EH (cell line): ENCODE results near the gene ARHGEF4.

Experiments
- DNase-seq: peaks from one replicate; pipeline ENCODE4 v3.0.0-alpha.2; 2015; ENCODE audit warnings: low read depth

The ARHGEF4 gene

DNA sequence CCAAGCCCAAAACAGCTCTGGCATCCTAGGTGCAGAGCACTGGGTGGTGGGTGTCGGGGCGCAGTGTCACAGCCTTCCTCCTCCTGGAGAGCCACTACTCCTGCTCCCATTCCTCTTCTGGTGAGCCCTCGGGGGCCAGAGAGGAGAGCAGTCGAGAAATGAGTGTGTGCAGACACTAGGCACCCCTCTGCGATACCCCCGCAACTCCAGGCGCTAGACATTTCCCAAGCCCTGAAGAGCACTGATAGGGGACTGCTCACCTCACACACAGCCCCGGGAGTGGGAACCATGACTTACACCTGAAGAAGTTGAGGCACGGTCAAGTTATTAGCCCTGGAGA lies 202.4 kb downstream of the ARHGEF4 start:
- DNase-seq, result no peak

DNA sequence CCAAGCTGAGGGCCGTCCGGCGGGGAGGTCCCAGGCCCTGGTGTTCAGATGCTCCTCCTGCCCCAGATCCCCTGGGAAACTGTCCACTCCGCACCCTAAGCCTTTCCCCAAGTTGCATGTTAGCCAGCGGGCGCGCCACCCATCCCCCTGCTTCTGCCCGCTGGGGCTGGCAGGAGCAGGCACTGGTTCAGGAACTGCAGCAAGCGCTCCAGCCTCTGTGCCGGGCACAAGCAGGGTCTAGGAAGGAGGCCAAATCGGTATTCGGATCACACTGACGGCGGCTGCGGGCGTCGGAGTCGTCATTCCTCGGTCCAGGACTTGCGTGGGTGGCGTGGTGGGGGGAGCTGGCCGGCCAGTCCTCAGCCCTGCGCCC lies 202.8 kb downstream of the ARHGEF4 start:
- DNase-seq, result no peak

DNA sequence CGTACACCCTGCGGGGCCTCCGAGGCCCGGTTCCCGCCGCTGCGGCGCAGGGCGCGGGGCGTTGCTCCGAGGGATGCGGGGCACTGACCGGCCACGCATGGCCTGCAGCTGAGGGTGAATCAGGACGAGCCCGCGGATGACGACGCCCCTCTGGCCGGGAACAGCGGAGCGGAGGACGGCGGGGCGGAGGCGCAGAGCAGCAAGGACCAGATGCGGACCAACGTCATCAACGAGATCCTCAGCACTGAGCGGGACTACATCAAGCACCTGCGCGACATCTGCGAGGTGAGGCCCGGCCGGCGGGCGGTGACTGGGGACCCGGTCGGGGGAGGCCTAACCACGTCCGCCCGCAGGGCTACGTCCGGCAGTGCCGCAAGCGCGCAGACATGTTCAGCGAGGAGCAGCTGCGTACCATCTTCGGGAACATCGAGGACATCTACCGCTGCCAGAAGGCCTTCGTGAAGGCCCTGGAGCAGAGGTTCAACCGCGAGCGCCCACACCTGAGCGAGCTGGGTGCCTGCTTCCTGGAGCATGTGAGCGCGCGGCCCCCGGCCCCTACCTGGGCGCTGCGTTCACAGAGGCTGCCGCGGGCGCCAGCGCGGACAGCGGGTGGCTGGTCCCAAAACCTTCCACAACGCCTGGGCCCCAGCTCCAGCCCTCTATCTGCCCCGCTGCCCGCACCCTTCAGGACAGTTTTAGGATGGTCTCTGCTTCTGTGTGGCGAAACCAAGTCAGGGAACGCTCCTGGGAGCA lies 203.4 kb downstream of the ARHGEF4 start:
- no peak for DNase-seq

DNA sequence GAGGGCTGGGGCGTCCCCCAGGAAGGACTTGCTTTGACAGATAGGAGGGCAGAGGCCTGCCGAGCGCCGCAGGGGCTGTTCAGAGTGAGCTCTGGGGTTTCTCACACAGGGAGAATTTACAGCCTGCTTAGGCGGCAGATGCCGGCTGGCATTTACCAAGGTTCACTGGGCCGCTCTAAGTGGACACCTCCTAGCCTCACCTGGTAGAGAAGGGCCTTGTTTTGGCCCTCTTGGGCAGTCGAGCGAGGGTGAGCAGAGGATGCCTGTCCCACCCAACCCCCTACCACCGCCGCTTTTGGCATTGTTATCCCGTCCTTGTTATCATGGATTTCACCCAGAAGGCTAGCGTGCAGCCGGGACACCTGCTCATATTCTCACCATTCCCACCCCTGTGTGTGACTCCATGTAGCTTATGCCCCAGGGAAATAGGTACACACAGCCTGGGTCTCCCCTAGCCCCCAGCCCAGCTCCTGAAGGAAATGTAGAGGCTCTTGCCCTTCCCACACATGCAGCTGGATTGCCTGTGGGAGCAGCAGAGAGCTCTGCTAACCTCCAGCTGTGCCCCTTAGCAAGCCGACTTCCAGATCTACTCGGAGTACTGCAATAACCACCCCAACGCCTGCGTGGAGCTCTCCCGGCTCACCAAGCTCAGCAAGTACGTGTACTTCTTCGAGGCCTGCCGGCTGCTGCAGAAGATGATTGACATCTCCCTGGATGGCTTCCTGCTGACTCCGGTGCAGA lies 204.1 kb downstream of the ARHGEF4 start:
- DNase-seq, result no peak

DNA sequence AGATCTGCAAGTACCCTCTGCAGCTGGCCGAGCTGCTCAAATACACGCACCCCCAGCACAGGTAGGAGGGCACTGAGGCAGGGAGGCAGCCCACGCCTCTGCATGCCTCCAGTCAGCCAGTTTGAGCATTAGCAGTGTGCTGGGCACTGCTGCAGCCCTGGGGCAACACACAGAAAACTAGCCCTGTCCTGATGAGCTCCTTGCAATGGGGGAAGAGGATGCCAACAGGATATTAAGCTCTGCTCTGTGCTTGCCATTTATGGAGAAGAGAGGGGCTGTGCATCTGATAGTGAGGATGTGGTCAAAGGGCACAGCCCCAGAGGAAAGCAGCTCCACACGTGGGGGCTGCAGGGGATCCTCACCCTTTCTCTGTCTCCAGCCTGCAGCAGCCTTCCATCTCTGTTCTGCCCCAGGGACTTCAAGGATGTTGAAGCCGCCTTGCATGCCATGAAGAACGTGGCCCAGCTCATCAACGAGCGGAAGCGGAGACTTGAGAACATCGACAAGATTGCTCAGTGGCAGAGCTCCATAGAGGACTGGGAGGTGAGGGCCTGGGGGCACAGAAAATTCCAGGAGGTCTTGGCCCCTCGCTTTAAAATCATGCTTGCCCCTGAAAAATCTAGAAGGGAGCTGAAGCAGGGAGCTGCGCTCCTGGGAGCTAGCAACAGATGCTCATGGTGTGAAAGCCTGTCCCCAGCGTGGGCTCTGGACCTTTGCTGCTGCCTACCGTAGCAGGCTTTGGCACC lies 204.9 kb downstream of the ARHGEF4 start:
- DNase-seq, result no peak

DNA sequence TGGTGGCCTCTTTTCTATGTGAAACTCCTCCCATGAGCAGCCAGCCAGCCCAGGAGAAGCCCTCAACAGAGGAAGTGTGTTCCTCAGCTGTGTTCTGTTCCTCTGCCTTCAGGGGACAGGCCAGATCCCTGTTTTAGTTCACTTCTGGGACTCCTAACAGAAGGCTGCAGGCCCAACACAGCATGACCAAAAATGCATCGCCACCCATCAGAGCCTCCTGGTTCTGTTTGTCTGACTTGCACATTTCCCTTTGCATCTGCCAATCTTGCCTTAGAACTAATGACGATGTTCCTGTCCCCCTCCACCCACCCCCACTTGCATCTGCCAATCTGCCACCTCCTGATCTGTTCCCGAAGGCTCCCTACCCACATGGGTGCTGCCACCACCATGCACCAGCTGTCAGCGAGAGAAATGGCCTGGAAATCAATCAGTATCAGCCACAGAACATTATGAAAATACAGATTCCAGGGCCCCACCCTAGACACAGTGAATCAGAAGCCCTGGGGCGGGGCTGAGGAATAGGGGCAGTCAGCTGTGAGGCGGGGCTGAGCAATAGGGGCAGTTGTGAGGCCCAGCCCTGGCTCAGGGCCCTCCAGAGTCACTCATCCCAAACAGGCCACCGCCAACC lies 205.5 kb downstream of the ARHGEF4 start:
- peak; percentile 18 for DNase-seq

DNA sequence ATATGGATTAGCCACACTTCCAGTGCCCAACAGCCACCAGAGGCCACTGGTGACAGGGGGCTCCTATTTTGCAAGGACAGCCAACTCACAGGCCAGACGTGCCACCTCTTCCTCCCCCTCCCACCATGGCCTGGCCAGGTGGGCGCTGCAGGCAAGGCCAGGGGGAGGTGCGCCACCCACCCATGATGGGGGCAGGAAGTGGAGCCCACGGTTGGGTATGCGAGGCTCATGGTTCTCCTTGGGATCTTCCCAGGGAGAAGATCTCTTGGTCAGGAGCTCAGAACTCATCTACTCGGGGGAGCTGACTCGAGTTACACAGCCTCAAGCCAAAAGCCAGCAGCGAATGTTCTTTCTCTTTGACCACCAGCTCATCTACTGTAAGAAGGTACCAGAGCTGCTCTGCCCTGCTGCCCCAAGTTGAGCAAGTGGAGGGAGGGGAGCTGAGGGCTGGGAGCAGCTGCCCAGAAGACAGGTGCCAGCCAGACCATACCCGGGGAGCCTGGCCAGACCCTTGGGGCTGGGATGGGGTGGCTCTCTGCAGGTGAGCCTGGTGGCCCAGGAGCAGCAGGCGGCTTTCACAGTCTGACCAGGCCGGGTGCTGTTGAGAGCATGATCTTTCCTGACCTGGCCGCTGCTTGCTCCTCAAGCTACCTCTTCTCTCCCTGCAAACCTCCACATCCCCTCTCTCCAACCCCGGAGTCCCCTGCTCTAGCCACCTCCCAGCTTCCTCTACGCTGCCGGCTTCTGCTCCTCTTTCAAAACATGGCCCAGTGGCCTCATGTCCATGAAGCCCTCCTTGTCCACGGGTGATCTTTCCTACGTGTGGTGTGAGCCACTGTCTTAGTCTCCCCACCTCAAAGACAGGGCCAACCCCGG lies 206.7 kb downstream of the ARHGEF4 start:
- no peak for DNase-seq

DNA sequence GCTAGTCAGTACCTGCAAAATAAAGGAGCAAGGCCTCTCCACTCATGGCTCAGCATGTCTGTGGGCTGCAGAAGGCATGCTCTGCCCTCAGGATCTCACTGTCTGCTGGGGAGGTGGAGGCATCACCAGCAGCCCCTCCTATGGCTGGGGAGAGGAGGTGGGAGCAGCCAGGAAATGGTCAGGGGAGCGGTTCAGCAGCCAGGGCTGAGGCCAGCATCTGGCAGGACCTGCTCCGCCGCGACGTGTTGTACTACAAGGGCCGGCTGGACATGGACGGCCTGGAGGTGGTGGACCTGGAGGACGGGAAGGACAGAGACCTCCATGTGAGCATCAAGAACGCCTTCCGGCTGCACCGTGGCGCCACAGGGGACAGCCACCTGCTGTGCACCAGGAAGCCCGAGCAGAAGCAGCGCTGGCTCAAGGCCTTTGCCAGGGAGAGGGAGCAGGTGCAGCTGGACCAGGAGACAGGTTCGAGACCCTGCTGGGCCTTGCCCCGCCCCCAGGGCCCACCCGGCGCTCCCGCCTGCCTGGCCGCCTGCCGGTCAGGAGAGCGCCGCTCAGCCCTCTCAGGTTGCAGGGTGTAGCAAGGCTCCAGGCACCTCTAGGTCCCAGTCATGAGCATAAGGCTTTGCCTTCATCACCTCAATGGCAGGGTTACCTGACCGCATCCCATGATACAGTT lies 207.5 kb downstream of the ARHGEF4 start:
- DNase-seq, result no peak

DNA sequence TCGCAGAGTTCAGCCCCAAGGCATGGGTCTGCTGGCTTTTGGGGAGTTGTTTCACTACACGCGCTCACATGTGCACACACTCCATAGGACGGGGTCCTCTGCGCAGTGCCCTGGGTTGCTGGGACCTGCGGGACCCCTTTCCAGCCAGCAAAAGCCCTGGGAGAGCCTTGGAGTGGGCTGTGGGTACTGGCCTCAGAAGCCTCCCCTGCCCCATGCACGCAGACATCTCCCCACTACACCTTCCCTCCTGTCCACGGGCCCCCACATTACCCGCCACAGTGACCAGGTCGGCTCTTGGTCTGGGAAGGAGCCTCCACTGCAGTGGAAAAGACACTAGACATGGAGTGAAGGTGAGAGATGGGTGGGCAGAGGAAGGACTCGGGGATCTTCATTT lies 208.0 kb downstream of the ARHGEF4 start:
- no peak for DNase-seq

DNA sequence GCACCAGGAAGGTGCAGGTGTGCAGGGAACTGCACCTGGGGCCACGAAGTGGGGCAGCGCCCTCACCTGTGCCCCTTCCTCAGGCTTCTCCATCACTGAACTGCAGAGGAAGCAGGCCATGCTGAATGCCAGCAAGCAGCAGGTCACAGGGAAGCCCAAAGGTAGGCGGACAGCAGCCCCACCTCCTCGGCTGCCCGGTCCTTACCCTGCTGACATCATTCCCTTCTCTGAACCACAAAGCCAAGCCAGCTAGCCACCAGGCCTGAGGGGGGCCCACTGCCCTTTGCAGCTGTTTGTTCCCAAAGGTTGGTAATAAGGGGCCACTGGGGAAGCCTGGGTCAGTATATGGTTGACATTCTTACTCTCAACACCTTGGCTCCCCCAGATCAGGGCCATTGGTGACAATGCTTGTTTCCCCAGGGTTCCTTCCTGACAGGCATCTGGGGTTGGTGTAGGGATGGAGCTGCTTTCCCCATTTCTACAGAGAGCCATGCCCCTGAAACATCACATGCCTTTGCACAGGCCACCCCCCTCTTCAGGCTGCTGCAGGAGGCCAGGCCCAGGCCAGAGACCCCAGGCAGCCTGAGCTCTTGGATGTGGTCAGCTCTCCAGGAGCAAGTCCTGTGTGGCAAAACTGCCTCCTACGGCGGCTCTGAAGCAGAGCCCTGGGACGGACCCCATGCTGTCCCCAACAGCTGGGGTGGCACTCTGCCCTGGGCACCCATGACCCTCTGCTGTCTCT lies 208.7 kb downstream of the ARHGEF4 start:
- no peak for DNase-seq

DNA sequence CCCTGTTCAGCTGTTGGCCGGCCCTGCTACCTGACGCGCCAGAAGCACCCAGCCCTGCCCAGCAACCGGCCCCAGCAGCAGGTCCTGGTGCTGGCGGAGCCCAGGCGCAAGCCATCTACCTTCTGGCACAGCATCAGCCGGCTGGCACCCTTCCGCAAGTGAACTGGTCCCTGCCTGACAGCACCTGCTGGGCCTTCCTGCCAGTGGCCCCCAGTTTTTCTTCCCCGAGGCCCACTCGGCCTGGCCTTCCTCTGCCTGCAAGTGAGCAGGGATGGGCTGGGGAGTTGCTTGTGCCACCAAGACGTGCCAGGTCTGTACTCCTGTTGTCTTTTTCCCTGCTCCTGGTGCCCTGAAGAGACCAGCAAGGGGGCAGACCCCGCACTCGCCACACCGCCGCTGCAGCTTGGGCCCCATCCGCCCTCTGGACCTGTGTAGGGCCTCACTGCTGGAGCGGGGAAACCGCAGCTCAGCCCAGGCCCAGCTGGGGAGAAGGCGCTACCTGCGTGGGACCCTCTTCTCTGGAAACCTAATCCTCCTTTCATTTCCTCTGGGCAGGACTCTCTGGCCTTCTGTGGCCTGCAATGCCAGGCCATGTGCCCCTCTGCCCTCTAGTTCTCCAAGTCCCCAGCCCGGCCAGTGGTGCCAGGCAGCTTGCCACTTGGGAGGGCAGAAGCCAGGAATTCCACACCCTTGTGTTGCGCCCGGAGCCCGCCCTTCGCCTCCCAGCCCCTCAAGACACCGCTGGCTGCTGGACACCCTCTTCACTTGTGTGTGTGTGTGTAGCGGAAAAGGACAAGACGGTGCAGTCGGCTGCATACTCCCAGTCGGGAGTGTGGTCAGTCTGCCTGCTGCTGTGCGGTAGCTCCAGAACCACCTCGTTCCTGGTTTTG lies 209.6 kb downstream of the ARHGEF4 start:
- no peak for DNase-seq

DNA sequence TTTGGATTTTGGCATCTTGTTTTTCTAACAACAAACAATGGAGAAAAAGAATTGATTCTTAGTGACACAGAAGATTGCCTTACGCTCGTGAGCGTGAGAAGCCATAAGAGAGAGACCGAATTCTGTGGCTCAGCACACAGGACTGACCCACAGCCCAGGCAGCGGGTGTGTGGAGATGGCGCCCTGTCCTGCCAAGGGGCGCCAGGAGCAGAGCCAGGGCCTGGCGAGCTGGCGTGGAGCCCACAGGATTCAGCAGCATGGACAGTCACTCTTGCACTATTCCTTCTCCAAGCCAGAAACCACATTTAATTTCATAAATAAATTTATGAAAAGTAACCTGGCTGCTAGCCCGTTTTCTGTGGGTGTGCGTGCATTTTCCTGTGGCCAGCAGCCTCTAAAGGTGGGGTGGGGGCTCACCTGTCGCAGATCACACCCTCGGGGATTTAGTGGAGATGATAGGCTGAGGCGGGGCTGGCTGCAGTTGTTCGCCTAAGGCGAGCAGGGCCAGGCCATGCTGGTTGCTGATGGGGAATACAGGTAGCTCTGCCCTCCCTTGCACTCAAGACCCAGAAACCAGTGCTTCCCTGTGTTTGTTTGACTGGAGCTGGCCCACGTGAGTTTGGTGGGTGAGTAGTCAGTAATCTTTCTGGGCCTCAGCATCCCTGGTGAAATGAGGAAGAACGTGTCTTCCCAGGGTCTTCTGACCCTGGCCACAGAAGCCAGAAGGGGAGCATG lies 210.4 kb downstream of the ARHGEF4 start:
- DNase-seq, result no peak

DNA sequence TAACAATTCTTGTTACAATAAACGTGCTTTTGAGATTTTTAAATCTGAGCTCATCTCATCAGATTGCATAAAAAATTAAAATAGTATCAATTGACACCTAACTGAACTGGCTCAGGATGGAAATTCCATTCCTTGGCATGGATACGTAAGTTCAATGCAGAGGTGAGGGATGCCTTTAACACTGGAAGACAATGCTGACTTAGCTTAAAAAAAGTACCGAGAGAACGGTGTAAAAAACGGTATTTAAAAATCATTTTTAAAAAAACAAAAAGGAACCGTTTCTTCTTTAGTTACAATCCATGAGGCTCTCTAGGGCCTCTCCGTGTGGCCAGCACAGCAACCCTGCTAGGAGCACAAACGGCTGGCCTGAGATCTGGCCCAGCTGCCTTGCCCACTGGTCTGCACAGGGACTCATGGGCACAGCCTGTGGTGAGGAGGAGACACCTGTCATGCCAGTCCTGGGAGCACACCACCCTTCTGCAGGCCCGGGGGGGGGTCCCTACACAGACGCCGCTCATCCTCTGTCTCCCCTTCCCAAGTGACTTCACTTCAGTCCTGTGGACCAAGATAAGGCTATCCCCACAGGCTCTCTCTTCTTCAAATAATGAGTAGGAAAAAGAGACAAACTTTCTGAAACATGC lies 211.3 kb downstream of the ARHGEF4 start:
- DNase-seq, result no peak

DNA sequence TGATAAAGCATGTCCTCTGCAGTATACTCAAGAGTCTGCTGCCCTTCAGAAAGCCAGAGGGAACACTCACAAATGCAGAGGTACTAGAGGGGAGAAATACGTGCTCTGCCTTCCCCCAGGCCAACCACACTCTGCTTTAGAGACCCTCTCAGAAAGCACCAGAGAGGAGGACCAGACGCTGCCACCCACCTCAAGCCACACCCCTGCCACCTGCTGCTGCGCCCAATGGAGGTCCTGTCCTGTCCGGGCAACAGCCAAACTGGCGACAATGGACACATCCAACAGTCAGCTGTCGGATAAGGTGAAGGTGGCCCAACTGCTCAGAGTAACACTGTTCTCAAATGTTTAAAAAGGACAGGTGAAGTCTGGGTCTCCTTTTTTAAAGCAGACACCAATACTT lies 211.9 kb downstream of the ARHGEF4 start:
- no peak for DNase-seq

DNA sequence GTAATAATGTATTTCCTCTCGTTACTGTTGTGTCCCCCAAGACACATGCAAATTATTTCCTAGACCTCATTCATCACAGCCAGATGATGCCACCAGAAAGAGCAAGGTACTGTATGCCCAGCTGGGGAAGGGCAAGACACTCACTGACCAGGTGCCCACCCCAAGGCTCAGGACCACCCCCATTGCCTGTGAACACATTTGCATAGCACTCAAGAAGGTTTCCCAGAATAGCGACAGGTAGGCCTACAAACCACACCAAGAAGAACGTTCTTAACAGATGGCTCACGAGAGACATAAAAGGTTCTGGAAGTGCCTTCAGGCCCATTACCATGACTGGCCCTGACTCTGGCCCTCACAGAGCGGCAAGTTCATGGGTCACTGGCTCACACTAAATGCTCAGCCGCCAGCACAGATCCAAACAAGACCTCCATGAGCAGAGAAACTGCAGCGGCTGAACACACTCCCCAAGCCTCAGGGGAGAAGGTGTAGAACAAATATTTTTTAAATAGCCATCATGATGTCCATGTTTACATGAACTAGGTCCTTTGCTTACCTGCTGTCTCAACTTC lies 212.5 kb downstream of the ARHGEF4 start:
- no peak for DNase-seq

DNA sequence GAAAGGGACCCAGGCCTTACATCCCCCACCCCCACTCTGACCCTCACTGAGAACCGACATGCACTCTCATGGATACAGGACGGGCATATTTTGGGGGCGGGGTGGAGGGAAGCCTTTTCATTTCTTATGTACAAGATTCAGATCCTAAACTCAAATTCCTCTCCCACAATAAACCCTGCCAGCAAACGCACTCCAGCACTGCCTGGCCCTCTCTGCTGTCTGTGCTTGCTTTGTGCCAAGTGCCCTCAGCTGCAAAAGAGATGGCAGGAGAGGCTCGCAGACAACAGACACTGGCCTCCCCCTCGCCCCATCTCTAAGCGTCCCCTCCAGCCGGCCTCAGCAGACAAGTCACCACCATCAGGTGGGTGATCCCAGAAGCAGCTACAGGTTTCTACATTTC lies 214.2 kb downstream of the ARHGEF4 start:
- DNase-seq, result no peak

DNA sequence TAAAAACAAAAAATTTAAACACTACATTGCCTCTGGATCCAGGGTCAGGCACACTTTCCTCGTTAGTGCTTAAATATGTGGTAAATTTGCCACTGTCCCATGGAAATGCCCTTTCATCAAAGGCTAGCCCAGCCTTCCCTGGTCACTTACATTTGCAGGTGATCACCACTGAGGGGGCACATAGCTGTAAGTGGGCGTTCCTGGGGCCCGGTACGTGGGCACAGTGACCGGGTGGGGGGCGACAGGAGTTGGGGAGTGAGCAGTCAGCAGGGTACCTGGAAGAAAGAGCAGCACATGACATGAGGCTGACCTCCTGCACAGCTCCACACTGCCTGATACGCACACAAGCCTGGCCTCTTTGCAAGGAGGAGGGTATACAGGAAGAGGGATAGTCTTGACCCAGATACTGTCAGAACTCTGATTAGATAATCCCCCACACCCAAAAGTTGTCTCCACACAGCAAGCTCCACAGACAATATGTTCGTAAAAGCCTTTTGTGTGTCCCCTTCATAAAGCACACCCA lies 216.1 kb downstream of the ARHGEF4 start:
- no peak for DNase-seq

DNA sequence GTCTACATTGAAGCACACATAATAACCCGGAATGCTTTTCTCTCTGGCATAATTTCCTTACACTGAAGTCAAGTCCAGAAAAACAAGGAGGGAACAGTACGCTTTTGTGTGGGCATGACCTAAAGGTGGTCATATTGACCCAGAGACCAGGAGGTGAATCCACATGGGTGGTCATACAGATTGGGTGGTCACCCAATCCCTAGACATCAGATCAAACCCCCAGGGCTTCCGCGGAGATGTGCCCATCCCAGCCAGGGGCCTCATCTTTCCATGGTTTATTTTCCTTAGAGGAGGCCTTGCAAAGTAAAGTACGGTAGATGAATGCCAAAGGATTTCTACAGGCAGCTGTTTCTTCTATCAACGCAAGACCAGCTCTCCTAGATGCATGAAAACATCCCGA lies 217.8 kb downstream of the ARHGEF4 start:
- no peak for DNase-seq
